ENCODE results near the gene GSTA3.
"Not testable (repeated sequence)": the region's sequence is repeated elsewhere in the genome, so short reads cannot be mapped to it uniquely, and the experiment has no call there.

GSTA3 gene

GRCh38 chr6:52858416-52858815, 51.1 kb downstream of the GSTA3 start:
- no peak for DNase-seq (ENCODE audit: low spot score)

GRCh38 chr6:52856137-52856536, 53.4 kb downstream of the GSTA3 start:
- not testable (repeated sequence) for DNase-seq (ENCODE audit: low spot score)

- DNase-seq (ENCODE audit: low spot score), result no peak
These were observed 60.4 kb downstream of the GSTA3 start for GRCh38 chr6:52849137-52849536.

All from kidney capillary endothelial cell (primary cell).